ENCODE data around the gene BET1L. TPM values are rescaled to one million over a fixed set of nuclear protein-coding genes. Genes with fewer than 3 reads are reported as not detected.
"Not testable (repeated sequence)": the region's sequence is repeated elsewhere in the genome, so short reads cannot be mapped to it uniquely, and the experiment has no call there.

Gene BET1L
- total RNA-seq, 1 donor from 2014 or later, result 35.0 TPM

DNA sequence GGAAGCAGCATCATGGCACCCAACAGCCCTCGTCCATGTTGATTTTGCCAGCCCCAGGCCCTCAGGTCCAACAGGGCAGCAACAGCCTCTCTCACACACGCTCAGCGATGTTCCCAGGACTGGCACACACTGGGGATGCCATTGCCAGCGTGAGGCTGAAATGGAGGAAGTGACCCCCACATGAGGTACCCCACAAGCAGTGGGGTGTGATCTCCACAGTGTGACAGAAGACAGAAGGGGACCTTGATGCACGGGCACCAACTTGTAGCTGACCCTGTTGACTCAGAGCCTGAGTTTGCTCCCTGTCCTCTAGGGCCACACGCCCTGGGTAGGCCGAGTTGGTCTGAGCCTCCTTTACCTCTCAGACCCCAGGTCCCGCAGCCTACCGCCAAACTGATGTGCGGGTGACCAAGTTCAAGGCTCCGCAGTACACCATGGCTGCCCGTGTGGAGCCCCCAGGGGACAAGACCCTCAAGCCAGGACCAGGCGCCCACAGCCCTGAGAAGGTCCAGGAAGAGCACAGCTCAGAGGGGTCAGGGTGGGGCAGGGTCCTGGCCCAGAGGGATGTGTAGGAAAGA is 8.1 kb downstream of the BET1L start:
- intact Hi-C loops (cut with micrococcal nuclease), result no loop called here

DNA sequence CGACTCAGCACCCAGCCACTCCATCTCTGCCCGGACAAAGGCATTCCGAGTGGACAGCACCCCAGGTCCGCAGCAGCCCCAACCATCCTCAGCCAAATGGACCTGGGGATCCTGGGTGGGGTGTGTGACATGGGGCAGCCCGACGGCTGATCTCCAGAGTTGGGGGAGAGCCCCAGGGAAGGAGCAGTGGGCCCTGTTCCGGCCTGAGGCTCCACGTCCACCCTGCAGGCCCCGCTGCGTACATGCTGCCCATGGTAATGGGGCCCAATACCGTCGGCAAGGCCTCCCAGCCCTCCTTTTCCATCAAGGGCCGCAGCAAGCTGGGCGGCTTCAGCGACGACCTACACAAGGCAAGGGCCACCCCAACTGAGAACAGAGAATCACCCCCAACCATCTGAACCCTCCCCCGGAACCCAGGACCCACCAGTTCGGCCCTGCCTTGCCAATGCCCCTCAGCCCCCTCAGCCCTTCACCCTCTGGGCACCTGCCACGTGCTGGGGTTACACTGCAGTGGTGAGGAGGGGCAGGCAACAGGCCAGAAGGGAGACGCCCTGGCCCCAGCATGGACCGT is 8.9 kb downstream of the BET1L start:
- intact Hi-C loops (cut with micrococcal nuclease), result no loop called here

DNA sequence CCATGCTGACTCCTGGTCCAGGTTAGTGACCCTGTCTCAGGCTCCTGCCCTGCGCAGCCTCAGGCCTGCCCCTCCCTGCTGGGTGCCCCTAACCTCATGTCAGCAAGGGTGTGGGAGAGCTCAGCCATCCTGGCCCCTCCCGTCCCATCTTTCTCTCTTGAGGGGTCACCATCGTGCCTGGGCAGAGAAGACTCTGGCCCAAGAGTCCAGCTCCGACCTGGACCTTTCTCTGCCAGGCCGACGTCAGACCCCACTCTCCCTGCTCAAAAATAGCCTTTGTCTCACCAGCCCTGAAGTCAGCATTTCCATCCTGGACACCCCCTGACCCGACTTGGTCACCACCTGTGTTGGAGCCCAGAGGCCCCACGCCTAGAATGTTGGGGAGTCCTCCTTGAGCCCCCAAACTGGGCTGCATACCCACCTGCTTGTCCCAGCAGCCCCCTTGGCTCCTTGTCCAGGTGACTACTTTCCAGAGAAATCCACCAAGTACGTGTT is 9.4 kb downstream of the BET1L start:
- intact Hi-C loops (cut with micrococcal nuclease), result no loop called here

DNA sequence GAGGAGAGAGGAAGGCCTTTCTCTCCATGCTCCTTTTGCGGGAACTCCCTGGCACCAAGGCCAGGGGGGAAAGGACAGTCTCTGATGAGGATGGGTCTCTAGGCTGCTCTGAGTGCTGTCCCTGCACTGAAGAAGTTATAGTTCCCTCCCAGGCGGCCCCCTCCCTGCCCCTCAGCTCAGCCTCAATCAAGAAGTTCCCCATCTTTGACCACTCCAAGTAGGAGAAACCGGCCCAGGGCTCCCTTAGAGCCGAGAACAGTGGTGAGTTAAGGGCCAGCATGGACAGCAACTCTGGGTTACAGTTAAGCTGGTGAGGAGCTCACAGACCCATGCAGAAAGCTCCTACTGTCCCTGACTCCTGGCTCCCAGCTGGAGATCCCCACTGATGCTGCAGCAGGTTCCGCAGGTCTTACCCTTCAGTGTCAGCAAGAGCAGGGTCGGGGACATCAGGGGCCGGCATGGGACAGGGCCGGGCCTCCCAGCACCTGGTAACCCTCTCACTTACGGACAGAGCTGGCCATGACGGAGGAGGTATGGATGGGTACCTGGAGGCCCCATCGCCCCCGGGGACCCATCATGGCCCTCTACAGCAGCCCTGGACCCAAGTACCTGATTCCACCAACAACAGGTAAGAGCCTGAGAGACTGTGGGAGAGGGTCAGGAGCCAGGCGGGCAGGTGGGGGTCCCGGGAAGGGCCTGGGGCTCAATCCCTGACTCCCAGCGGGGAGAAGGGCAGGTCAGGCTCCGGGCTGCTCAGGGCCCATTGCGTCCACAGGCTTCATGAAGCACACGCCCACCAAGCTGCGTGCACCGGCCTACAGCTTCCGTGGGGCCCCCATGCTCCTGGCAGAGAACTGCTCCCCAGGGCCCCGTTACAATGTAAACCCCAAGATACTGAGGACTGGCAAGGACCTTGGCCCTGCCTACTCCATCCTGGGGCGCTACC is 10.1 kb downstream of the BET1L start:
- intact Hi-C loops (cut with micrococcal nuclease), result no loop called here

DNA sequence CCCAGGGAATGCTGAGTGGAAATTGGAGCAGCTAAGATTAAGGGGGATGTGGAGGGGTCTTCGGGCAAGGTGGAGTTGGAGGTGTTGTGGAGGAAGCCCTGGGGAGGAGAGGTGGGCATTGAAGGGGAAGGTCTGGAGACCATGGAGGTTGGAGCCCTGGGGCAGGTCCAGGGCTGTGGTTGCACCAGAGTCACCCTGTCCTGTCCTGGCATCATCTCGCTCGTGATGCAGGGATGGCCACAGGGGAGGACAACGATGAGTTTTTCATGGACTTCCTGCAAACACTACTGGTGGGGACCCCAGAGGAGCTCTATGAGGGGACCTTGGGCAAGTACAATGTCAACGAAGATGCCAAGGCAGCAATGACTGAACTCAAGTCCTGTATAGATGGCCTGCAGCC is 13.7 kb downstream of the BET1L start:
- intact Hi-C loops (cut with micrococcal nuclease), result not testable (repeated sequence)

DNA sequence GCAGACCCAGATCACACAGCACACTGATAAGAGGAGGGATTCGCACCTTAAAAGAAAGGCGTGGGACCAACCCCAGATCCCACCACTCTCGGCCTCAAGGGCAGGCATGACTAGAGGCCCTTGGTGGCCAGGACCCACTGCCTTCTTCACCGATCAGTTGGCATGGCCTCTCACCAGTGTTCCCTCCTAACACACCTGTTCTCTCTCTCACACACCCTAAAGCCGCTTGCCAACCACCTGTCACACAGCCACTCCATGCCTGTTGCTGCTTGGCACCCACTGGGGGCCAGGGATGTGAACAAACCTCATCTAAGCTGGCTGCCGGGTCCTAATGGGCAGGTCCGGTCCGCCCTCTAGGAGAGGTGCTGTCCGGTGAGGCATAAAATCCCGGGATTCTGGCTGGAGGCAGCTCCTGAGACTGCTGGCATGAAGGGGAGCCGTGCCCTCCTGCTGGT is 14.5 kb downstream of the BET1L start, which contains the start of gene SCGB1C1:
Gene SCGB1C1, plus strand, starts transcription at position 405 of the 455 bp plus-strand sequence. Its CDS starts 22 bp downstream, at position 427.
- intact Hi-C loops (cut with micrococcal nuclease), result not testable (repeated sequence)

DNA sequence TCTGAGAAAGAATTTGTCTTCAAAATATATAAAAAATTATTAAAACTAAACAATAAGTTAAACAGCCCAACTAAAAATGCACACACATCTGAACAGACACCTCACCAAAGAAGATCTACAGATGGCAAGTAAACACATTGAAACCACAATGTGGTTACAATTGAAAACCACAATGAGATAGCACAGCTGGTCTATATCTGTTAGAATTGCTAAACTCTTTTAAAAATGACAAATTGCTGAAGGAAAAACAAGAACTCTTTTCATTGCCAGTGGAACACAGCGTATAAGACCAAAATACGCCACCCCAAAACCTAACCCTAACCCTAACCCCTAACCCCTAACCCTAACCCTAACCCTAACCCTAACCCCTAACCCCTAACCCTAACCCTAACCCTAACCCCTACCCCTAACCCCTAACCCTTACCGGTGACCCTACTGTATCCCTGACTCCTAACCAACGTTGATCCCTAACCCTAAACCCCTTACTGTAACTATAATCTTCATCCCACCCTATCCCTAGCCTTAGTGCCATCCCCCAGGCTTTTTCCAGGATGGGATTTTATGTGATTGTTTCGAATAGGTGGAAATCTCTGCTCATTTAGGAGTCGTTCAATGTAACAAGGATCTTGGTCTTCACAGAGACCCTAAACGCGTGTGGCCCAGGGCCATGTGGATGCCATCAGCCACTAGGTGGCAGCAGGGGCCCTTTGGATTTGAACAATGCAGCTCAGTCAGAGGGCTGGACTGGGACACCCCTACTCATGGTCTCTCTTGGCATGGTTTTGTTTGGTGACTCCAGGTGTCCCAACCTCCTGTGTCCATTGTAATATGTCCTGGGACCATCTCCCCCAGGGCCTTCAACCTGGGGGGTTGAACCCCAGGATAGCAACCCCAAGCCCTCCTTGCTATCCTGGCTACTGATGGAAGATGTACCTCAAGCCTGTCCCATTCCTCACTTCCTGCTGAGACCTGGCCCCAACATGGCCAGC is 15.4 kb downstream of the BET1L start:
- intact Hi-C loops (cut with micrococcal nuclease), result not testable (repeated sequence)

DNA sequence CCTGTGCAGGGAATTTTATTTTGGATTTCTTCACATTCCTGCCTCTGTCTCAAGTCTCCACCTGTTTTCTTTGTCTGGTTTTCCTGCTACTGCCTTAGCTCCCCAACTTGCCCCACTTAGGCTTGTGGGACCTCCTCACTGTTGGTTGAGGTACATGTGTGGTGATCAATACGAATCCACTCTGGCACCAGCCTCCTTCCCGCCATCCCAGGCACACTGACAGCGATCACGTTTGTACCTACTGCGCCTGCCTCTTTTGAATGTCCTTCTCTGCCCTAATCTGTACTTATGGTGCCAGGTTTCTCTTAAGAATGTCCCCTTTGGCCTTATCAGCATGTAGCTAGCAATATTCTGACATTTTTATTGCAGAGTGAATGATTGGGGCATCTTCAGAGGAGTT is 16.7 kb downstream of the BET1L start:
- intact Hi-C loops (cut with micrococcal nuclease), result not testable (repeated sequence)

DNA sequence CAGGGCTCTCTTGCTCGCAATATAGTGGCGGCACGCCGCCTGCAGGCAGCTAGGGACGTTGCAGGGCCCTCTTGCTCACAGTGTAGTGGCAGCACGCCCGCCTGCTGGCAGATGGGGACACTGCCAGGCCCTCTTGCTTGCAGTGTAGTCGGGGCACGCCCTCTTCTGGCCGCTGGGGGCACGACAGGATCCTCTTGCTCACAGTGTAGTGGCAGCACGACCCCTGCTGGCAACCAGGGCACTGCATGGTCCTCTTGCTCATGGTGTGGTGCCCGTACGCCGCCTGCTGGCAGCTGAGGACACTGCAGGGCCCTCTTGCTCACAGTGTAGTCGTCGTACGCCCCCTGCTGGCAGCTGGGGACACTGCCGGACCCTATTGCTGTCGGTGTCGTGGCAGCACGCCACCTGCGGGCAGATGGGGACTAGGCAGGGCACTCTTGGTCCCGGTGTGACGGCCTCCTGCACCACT is 17.3 kb downstream of the BET1L start:
- intact Hi-C loops (cut with micrococcal nuclease), result not testable (repeated sequence)

DNA sequence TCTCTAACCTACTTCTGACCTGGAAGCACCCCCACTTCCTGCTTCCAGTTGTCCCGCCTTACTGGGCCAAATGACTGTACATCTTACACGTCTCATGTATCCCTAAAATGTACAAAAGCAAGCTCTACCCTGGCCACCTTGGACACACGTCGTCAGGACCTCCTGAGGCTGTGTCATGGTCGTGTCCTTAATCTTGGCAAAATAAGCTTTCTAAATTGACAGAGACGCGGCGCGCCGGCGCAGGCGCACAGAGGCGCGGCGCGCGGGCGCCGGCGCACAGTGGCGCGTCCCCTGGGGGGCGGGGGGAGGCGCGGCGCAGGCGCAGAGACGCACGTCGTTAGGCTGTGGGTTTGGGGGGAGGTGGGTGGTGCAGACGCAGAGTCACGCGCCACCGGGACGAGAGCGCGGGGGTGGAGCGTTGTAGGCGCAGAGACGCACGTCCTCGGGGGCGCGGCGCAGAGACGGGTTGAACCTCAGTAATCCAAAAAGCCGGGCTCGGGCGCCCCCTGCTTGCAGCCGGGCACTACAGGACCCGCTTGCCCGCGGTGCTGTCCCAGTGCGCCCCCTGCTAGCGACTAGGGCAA is 17.9 kb downstream of the BET1L start:
- intact Hi-C loops (cut with micrococcal nuclease), result not testable (repeated sequence)

DNA sequence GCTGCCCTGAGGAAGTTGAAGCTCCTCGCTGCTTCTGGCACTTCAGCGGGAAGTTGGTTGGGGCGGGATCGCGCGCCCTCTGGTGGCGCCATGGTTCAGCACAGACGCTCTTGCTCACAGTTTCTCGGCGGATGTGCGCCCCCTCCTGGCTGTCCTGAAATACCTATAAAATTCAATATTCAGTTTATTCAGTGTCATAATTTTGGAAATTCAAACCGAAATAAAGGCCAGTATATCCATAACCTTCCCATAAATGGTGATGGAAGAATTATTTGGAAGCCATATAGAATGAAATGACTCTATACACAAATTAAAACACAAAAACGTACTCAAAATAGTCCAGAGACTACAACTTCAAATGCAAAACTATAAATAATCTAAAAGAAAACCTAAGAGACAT is 27.0 kb downstream of the BET1L start:
- intact Hi-C loops (cut with micrococcal nuclease), result not testable (repeated sequence)

Other genes with a start within 250 kb of the BET1L start
- not detected in 2 replicates for gene SCGB1C1, start 14.3 kb downstream of the BET1L start, total RNA-seq
- gene RIC8A, start 309 bp upstream of the BET1L start, total RNA-seq, result 106 and 116 TPM in 2 replicates
- 11.0 and 12.7 TPM in 2 replicates for gene SIRT3, start 28.9 kb upstream of the BET1L start, total RNA-seq
- 181 and 182 TPM in 2 replicates for gene PSMD13, start 29.6 kb upstream of the BET1L start, total RNA-seq
- 2.4 and 2.7 TPM in 2 replicates for gene NLRP6, start 71.0 kb upstream of the BET1L start, total RNA-seq
- gene PGGHG, start 81.7 kb upstream of the BET1L start, total RNA-seq, result 99.8 and 105 TPM in 2 replicates
- gene IFITM5, start 92.1 kb upstream of the BET1L start, total RNA-seq, result not detected in 2 replicates
- 1,497 and 1,507 TPM in 2 replicates for gene IFITM2, start 100.4 kb upstream of the BET1L start, total RNA-seq
- gene IFITM1, start 106.6 kb upstream of the BET1L start, total RNA-seq, result 724 and 750 TPM in 2 replicates
- gene IFITM3, start 113.5 kb upstream of the BET1L start, total RNA-seq, result 3.3 and 5.1 TPM in 2 replicates
- gene B4GALNT4, start 162.1 kb upstream of the BET1L start, total RNA-seq, result 1.1 and 1.2 TPM in 2 replicates
- gene PKP3, start 186.8 kb upstream of the BET1L start, total RNA-seq, result not detected in 2 replicates
- 176 and 178 TPM in 2 replicates for gene SIGIRR, start 207.6 kb upstream of the BET1L start, total RNA-seq
- gene ANO9, start 234.6 kb upstream of the BET1L start, total RNA-seq, result 67.6 and 74.5 TPM in 2 replicates
- 26.5 and 28.4 TPM in 2 replicates for gene PTDSS2, start 242.9 kb upstream of the BET1L start, total RNA-seq